CD4-positive, CD25-positive, alpha-beta regulatory T cell (primary cell): Measurements from ENCODE around the gene WT1. TPM values are rescaled to one million over a fixed set of nuclear protein-coding genes. Genes with fewer than 3 reads are reported as not detected.

Experiments used
- ATAC-seq, 2 donors: fragments of 150-1000 bp; cut with Tn5 transposase; one replicate each; pipeline ENCODE4 v1.10.0; 2021; ENCODE audit warnings: low read depth in 2 of 2, moderate number of reproducible peaks in 2 of 2, moderate library complexity in 1 of 2
- DNase-seq, 3 donors: peaks; one replicate each; pipeline versions ENCODE4 v3.0.0 to v3.0.0-alpha.2; 2012 to 2022; ENCODE audit warnings: mixed read lengths in 1 of 3
- H3K27ac ChIP-seq: one replicate; pipeline ENCODE4 v1.7.0; 2013; ENCODE audit warnings: mild to moderate bottlenecking, low read length; ENCODE audit not compliant: insufficient read depth, poor library complexity, severe bottlenecking
- H3K27me3 ChIP-seq: one replicate; pipeline ENCODE4 v1.7.0; 2013; ENCODE audit warnings: low read length; ENCODE audit not compliant: control insufficient read depth, insufficient read depth
- H3K36me3 ChIP-seq: one replicate; pipeline ENCODE4 v1.7.0; 2013; ENCODE audit warnings: mild to moderate bottlenecking, low read length, moderate library complexity; ENCODE audit not compliant: control insufficient read depth, insufficient read depth
- H3K4me1 ChIP-seq: 2 replicates; pipeline ENCODE4 v1.7.0; 2013; ENCODE audit warnings: mild to moderate bottlenecking, low read length; ENCODE audit not compliant: insufficient read depth, control insufficient read depth, poor library complexity, severe bottlenecking
- H3K4me3 ChIP-seq: one replicate; pipeline ENCODE4 v1.7.0; 2013; ENCODE audit warnings: low read depth, mild to moderate bottlenecking, low read length, moderate library complexity
- H3K9me3 ChIP-seq, 2 experiments: 1 replicate in 1 of 2; 2 replicates in 1 of 2; pipeline ENCODE4 v1.7.0; 2013; ENCODE audit warnings: low read length in 2 of 2, mild to moderate bottlenecking in 1 of 2, moderate library complexity in 1 of 2; ENCODE audit not compliant: control insufficient read depth in 2 of 2
- H3K27ac Mint-ChIP-seq, 3 donors: one replicate each; pipeline ENCODE4 v1.8.0; 2020 to 2022; ENCODE audit warnings: mild to moderate bottlenecking in 3 of 3, mixed read lengths in 3 of 3, moderate library complexity in 2 of 3
- H3K27me3 Mint-ChIP-seq: one replicate; pipeline ENCODE4 v1.8.0; 2022; ENCODE audit warnings: mild to moderate bottlenecking, mixed read lengths
- H3K36me3 Mint-ChIP-seq: one replicate; pipeline ENCODE4 v1.8.0; 2020; ENCODE audit warnings: mixed read lengths
- H3K4me1 Mint-ChIP-seq, 4 donors: one replicate each; pipeline ENCODE4 v1.8.0; 2020 to 2022; ENCODE audit warnings: mixed read lengths in 4 of 4, mild to moderate bottlenecking in 1 of 4
- H3K4me3 Mint-ChIP-seq, 4 donors: one replicate each; pipeline ENCODE4 v1.8.0; 2020 to 2022; ENCODE audit warnings: mild to moderate bottlenecking in 4 of 4, mixed read lengths in 4 of 4, moderate library complexity in 3 of 4
- H3K9me3 Mint-ChIP-seq, 7 donors: one replicate each; pipeline ENCODE4 v1.8.0; 2020 to 2022; ENCODE audit warnings: mixed read lengths in 7 of 7, mild to moderate bottlenecking in 3 of 7, moderate library complexity in 2 of 7
- polyA plus RNA-seq, 4 donors: library from polyadenylated mRNA; unstranded; fragments of 300-500 nt; fragmentation: Illumina TruSeq; gene quantifications; one replicate each; pipeline ENCODE4 v1.2.3, GENCODE V29; 2021
- total RNA-seq: library from RNA; stranded (reverse); gene quantifications from one replicate; pipeline ENCODE4 v1.2.3, GENCODE V29; 2022

Gene WT1
- total and polyA plus RNA-seq, 5 donors from 2014 or later: not detected

DNA sequence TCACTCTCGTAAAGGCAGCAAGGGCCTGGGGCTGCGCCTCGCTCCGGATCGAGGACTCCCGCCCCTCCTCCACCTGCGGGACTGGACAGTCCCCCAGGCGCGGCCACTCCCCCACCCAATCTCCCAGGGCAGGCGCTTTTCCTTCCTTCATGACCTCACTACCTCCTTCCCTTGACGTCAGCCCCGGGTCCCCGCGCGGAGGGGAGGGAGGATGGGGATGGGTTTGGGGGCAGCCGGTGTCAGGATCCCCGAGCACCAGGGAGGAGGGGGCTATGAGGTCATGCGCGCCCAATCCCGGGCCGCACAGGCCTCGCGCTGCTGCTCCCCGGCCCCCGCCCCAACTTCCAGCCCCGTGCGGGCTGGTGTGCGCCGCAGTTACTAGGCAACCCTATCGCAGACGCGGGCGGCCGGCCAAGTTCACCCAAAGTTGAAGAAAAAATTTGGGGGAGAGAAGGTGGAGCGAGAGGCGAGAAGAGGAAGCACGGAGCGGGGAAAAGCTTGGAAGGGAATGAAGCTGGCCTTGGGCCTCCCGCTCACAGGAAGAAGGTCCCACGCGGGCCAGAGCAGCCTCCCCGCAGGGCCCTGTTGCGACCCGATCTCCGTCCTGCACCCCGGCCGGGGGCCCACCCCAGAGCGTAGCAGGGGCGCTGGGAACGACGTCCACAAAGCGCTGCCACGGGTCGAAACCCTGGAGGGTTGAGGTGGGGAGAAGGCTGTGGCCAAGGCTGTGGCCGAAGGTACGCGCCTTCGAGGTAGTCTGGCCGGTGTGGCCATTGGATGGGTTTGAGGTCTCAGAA, 8.3 kb downstream of the WT1 start:
- H3K36me3 ChIP-seq: no peaks in the 10 kb centered on the region
- H3K9me3 ChIP-seq: no peaks in the 10 kb centered on the region
- Mint-ChIP-seq H3K36me3 (no peaks in the 10 kb centered on the region), H3K27me3 (peaks cover 81% of the 10 kb centered on the region), H3K4me3 (no peak overlapping the region), H3K4me1 (peaks cover 2 to 19% (median 12%) of the 10 kb centered on the region in 4 donors), H3K9me3 (peaks cover 0 to 9% (median 0%) of the 10 kb centered on the region in 7 donors), H3K27ac (no peak overlapping the region)
- H3K4me3 ChIP-seq: no peak overlapping the region
- no peak for DNase-seq
- peaks cover 14% of the 10 kb centered on the region for H3K27me3 ChIP-seq
- H3K27ac ChIP-seq: no peak overlapping the region
- no peak for ATAC-seq
- peaks cover 13% of the 10 kb centered on the region for H3K4me1 ChIP-seq

DNA sequence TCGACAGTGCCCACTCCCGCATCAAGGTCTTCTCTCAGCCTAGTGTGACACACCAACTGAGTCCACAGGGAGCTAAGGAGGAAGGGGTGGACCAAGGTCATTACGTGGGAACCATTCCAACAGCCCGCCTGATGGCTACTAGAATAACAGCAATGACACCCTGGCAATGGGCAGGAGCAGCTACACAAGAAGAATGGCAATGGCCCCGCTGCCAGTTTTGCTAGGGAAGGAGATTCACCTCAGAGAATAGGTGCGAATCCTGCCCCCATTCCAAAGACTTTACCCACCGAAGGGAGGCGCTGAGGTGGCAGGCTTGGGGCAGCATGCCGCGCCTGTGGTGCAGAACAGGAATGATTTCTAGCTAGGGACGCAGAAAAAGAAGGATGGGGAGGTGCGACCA, 9.1 kb downstream of the WT1 start:
- Mint-ChIP-seq H3K9me3 (peaks cover 0 to 9% (median 0%) of the 10 kb centered on the region in 7 donors), H3K27me3 (peaks cover 74% of the 10 kb centered on the region), H3K4me1 (peaks cover 10 to 27% (median 18%) of the 10 kb centered on the region in 4 donors), H3K4me3 (peak overlapping the region in 1 of 4 donors; percentile 41), H3K36me3 (no peaks in the 10 kb centered on the region), H3K27ac (no peak overlapping the region)
- no peaks in the 10 kb centered on the region for H3K9me3 ChIP-seq
- DNase-seq (no peak), ATAC-seq (no peak)
- H3K36me3 ChIP-seq: no peaks in the 10 kb centered on the region
- no peak overlapping the region for H3K4me3 ChIP-seq
- peaks cover 14% of the 10 kb centered on the region for H3K27me3 ChIP-seq
- peaks cover 21% of the 10 kb centered on the region for H3K4me1 ChIP-seq
- no peak overlapping the region for H3K27ac ChIP-seq

DNA sequence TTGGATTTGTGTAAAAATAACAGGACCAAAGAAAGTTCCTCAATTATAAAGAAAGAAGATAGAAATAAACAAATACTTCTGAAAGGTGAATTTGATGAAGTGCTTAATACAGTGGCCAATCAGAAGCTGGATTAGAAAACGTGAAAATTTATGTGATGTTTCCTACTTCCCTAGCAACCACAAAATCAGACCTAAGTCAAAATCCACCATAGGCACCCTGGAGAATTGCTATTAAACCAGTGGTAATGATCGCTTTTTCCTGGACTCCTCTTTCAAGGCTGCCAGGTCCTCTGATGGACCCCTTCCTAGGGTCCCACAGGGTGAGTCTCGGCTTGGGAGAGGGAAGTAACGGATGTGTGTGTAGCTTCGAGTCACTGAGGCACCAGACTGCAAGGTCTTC, 9.6 kb downstream of the WT1 start:
- Mint-ChIP-seq H3K4me3 (no peak overlapping the region), H3K36me3 (no peaks in the 10 kb centered on the region), H3K9me3 (peaks cover 0 to 9% (median 0%) of the 10 kb centered on the region in 7 donors), H3K27me3 (peaks cover 71% of the 10 kb centered on the region), H3K4me1 (peaks cover 13 to 31% (median 22%) of the 10 kb centered on the region in 4 donors), H3K27ac (no peak overlapping the region)
- no peaks in the 10 kb centered on the region for H3K36me3 ChIP-seq
- no peak overlapping the region for H3K4me3 ChIP-seq
- peaks cover 14% of the 10 kb centered on the region for H3K27me3 ChIP-seq
- no peak for ATAC-seq
- H3K4me1 ChIP-seq: peaks cover 26% of the 10 kb centered on the region
- no peaks in the 10 kb centered on the region for H3K9me3 ChIP-seq
- no peak for DNase-seq
- no peak overlapping the region for H3K27ac ChIP-seq

DNA sequence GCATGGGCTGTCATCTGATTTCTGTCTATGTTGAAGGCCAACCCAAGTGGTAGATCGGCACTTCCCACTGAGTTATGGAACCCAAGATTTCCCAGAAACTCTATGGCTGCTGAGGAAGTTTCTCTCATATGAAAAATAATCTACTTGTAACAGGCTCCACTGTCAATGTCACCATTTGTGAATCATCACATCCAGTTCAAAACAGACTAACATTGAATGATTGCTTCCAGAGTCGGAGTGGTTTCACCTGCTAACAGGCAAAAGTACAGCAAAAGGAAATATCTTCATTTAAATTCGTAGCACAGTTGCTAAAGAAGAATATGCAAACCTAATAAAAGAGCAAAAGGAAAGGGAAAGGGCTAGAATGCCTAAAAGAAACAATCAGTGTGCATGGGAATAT, 12.8 kb downstream of the WT1 start:
- H3K27me3 Mint-ChIP-seq: peaks cover 45% of the 10 kb centered on the region
- no peaks in the 10 kb centered on the region for H3K36me3 Mint-ChIP-seq
- H3K4me3 Mint-ChIP-seq: no peak overlapping the region
- H3K9me3 ChIP-seq: no peaks in the 10 kb centered on the region
- H3K27ac ChIP-seq: no peak overlapping the region
- ATAC-seq (no peak), DNase-seq (no peak)
- H3K9me3 Mint-ChIP-seq: peaks cover 0 to 7% (median 0%) of the 10 kb centered on the region in 7 donors
- peaks cover 29% of the 10 kb centered on the region for H3K4me1 ChIP-seq
- H3K27ac Mint-ChIP-seq: no peak overlapping the region
- H3K27me3 ChIP-seq: peaks cover 10% of the 10 kb centered on the region
- peaks cover 15 to 32% (median 19%) of the 10 kb centered on the region in 4 donors for H3K4me1 Mint-ChIP-seq
- H3K4me3 ChIP-seq: no peak overlapping the region
- H3K36me3 ChIP-seq: no peaks in the 10 kb centered on the region

DNA sequence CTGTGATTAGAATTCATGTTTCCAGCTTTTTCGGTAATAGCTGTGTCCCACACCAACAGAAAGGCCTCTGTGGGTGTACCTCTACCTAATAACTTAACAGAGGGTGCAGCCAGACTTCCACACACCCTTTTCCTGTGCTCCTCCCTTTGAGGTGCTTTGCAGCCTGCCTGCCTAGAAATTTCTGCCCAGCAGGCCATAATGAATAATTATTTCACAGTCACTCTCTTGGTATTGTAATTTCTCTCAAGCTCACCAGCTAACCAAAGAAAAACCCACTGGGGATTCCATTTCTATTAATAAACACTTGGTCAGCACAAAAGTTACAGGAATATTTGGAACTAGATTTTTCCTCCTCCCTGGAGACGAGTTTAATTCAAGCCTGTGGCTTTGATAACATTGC, 13.3 kb downstream of the WT1 start:
- Histone ChIP-seq H3K4me1 (peaks cover 26% of the 10 kb centered on the region), H3K36me3 (no peaks in the 10 kb centered on the region), H3K9me3 (no peaks in the 10 kb centered on the region), H3K27me3 (peaks cover 10% of the 10 kb centered on the region), H3K4me3 (no peak overlapping the region), H3K27ac (peak overlapping the region; percentile 35)
- Mint-ChIP-seq H3K4me3 (peak overlapping the region in 2 of 4 donors; percentile 21 to 46), H3K36me3 (no peaks in the 10 kb centered on the region), H3K27me3 (peaks cover 45% of the 10 kb centered on the region), H3K4me1 (peaks cover 15 to 29% (median 19%) of the 10 kb centered on the region in 4 donors), H3K27ac (peak overlapping the region in 1 of 3 donors; percentile 66), H3K9me3 (peaks cover 0 to 7% (median 0%) of the 10 kb centered on the region in 7 donors)
- ATAC-seq: no peak
- no peak for DNase-seq

DNA sequence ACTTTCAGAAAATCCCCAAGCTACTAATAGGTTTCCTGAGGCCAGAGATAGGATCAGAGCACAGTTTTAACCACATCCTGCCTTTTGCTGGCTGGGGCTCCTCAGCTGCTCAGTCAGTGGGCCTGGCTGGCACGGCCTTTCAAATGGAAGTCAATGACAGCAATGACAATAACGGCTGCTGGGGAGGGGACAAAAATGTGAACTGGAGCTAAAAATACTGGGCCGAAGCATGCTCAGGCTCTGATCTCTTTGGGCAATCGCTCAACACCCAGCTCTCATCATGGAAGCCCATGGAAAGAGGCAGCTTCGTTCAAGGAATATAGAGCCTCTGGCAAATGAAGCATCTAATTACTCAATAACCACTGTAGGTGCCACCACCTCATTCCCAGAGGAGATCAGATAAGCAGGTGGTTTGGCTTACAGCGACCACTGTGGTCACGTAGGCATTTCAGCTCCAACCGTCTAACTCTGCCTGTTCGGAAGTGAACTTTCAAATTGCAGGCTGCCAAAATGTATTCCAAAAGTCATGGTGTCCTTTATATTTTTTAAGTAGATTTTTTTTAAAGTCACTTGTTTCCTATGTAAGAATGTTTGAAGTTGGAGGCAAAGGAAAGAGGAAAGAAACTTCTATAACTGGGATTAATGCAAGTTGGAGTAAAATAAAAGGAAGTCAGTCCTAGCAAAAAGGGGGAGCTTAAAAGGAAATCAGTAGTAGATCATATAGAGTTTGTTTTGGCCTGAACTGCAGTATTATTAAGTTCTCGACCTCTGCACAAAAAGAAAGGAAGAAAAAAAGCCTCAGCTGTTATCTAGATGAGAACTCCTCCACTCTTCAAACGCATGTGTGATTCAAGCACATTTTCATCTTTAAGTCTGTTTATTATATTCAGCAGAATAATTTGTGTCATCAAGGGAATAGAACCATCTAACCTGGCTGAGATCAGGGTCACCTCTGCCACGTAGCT, 14.1 kb downstream of the WT1 start:
- H3K4me3 ChIP-seq: peak overlapping the region; percentile 49
- peaks cover 23% of the 10 kb centered on the region for H3K4me1 ChIP-seq
- Mint-ChIP-seq H3K9me3 (peaks cover 0 to 6% (median 0%) of the 10 kb centered on the region in 7 donors), H3K36me3 (no peaks in the 10 kb centered on the region), H3K27ac (peak overlapping the region; percentile 39 to 89 (median 66)), H3K4me3 (peak overlapping the region; percentile 33 to 73 (median 61)), H3K27me3 (peaks cover 39% of the 10 kb centered on the region), H3K4me1 (peaks cover 15 to 29% (median 18%) of the 10 kb centered on the region in 4 donors)
- H3K9me3 ChIP-seq: no peaks in the 10 kb centered on the region
- ATAC-seq: peak; percentile 79 to 88
- peak; percentile 7 to 74 (median 50) for DNase-seq
- H3K27me3 ChIP-seq: peaks cover 10% of the 10 kb centered on the region
- peak overlapping the region; percentile 35 for H3K27ac ChIP-seq
- no peaks in the 10 kb centered on the region for H3K36me3 ChIP-seq

DNA sequence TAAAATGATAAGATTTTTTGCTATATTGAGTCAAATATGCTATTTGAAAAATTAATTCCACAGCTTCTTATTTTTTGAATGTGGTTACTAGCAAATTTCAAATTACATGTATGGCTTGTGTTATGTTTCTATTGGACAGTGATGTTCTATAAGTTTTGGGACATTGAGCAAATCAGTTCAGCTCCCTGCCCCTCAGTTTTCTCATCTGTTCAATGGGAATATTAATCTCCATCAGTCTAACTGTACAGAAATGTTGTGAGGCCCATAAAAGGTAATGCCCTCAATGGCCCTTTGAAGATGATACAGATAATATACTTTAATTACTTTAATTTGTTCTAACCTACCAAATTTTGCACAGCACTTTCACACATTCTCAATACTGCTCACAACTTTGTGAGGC, 15.2 kb downstream of the WT1 start:
- no peak overlapping the region for H3K4me3 Mint-ChIP-seq
- no peaks in the 10 kb centered on the region for H3K36me3 ChIP-seq
- H3K4me1 Mint-ChIP-seq: peaks cover 15 to 29% (median 17%) of the 10 kb centered on the region in 4 donors
- no peaks in the 10 kb centered on the region for H3K36me3 Mint-ChIP-seq
- H3K4me1 ChIP-seq: peaks cover 23% of the 10 kb centered on the region
- ATAC-seq (no peak), DNase-seq (no peak)
- no peak overlapping the region for H3K27ac Mint-ChIP-seq
- no peak overlapping the region for H3K4me3 ChIP-seq
- peaks cover 0 to 4% (median 0%) of the 10 kb centered on the region in 7 donors for H3K9me3 Mint-ChIP-seq
- H3K27me3 ChIP-seq: peaks cover 2% of the 10 kb centered on the region
- no peaks in the 10 kb centered on the region for H3K9me3 ChIP-seq
- H3K27me3 Mint-ChIP-seq: peaks cover 34% of the 10 kb centered on the region
- H3K27ac ChIP-seq: no peak overlapping the region
